Spleen (tissue), 11 donors: ENCODE measurements around the gene GMEB2. TPM values are rescaled to one million over a fixed set of nuclear protein-coding genes. Genes with fewer than 3 reads are reported as not detected.

ENCODE experiments used
- DNase-seq: peaks from one replicate; pipeline ENCODE4 v3.0.0-alpha.2; 2020
- H3K27ac ChIP-seq, 8 donors: fragments of 200-600 bp; sonication (generic) in 7 of 8; 1 replicate in 4 of 8; 2 replicates in 4 of 8; pipeline versions ENCODE4 v1.5.0 to v1.8.0; 2016 to 2021; ENCODE audit warnings: inconsistent platforms in 4 of 8, mild to moderate bottlenecking in 4 of 8, moderate library complexity in 1 of 8
- H3K27me3 ChIP-seq, 7 donors: fragments of 200-600 bp; sonication (generic) in 6 of 7; replicated peaks in 1 of 7; 1 replicate in 4 of 7; 2 replicates in 3 of 7; pipeline versions ENCODE4 v1.5.0 to v1.8.0; 2016 to 2021; ENCODE audit warnings: inconsistent platforms in 3 of 7, mild to moderate bottlenecking in 1 of 7
- H3K36me3 ChIP-seq, 6 donors: fragments of 200-600 bp; sonication (generic) in 5 of 6; 1 replicate in 4 of 6; 2 replicates in 2 of 6; pipeline versions ENCODE4 v1.5.0 to v1.8.0; 2016 to 2021; ENCODE audit warnings: inconsistent platforms in 2 of 6
- H3K4me1 ChIP-seq, 6 donors: fragments of 200-600 bp; sonication (generic) in 5 of 6; 1 replicate in 3 of 6; 2 replicates in 3 of 6; pipeline versions ENCODE4 v1.5.0 to v1.8.0; 2016 to 2021; ENCODE audit warnings: inconsistent platforms in 3 of 6
- H3K4me3 ChIP-seq, 8 donors: fragments of 200-600 bp; sonication (generic) in 7 of 8; 1 replicate in 4 of 8; 2 replicates in 4 of 8; pipeline versions ENCODE4 v1.5.0 to v1.8.0; 2016 to 2021; ENCODE audit warnings: inconsistent platforms in 4 of 8, mild to moderate bottlenecking in 4 of 8, moderate library complexity in 2 of 8
- H3K9me3 ChIP-seq, 8 donors: fragments of 200-600 bp; sonication (generic) in 7 of 8; 1 replicate in 4 of 8; 2 replicates in 4 of 8; pipeline versions ENCODE4 v1.5.0 to v1.8.0; 2016 to 2021; ENCODE audit warnings: inconsistent platforms in 4 of 8
- CTCF ChIP-seq, 11 experiments: fragments of 200-600 bp in 7 of 11; fragments of 450-650 bp in 4 of 11; sonication (generic) in 4 of 11; IDR thresholded peaks in 8 of 11; conservative IDR thresholded peaks in 3 of 11; 1 replicate in 7 of 11; 2 replicates in 4 of 11; pipeline versions ENCODE4 v1.4.0 to v1.8.0; 2016 to 2021; ENCODE audit warnings: antibody characterized with exemption in 11 of 11, inconsistent platforms in 4 of 11, mild to moderate bottlenecking in 1 of 11
- POLR2A ChIP-seq, 3 donors: fragments of 450-650 bp; IDR thresholded peaks; one replicate each; pipeline ENCODE4 v1.5.1; 2017; ENCODE audit warnings: antibody characterized with exemption in 3 of 3, mild to moderate bottlenecking in 1 of 3
- POLR2AphosphoS5 ChIP-seq, 3 donors: sonication (generic); formaldehyde crosslinking; IDR thresholded peaks; one replicate each; pipeline ENCODE4 v1.5.1; 2017; ENCODE audit warnings: antibody characterized with exemption in 3 of 3
- WGBS, 5 donors: extraction: QIAGEN DNeasy Blood & Tissue Kit in 3 of 5; methylation state at CpG; one replicate each; pipeline versions ENCODE4 v1.1.5 to v1.1.7; 2013 to 2018; 5-methylcytosine and 5-hydroxymethylcytosine counted together
- intact Hi-C: fragments of 100-400 bp; cut with DNase I; formaldehyde crosslinking; loops from one replicate; pipeline ENCODE4 v1.15.0; 2023; ENCODE audit warnings: low total_unique reads
- polyA plus RNA-seq, 3 donors: library from polyadenylated mRNA; stranded (reverse); fragments of 200-250 nt; gene quantifications; one replicate each; pipeline ENCODE4 v1.2.1, GENCODE V29; 2013
- total RNA-seq, 7 donors: library from RNA; depleted of rRNA in 3 of 7; stranded (reverse); fragments of >200 nt in 3 of 7; fragmentation: NEBNext Ultra II Directional in 4 of 7; extraction: Animal tissue kit (Norgen Biotek cat#: 25700) in 4 of 7; gene quantifications; one replicate each; pipeline versions ENCODE4 v1.1.0 to v1.2.1, GENCODE V29; 2016 to 2021
- donor health status: healthy with polysubstance abuse.
- donor health status: DM: no; HTN: no; CAD: no; lungs with moderate emphysema.
- donor health status: DM: no; HTN: no; CAD: no.
- donor health status: Bipolar disorder and iron deficiency.
- donor health status: healthy.
- donor health status: DM: no; HTN: no; CAD: no.
- donor health status: DM: yes; HTN: yes; CAD: no.

The GMEB2 gene
- total and polyA plus RNA-seq, 10 donors, result 8.6 to 15.0 (median 12.5) TPM

GRCh38 chr20:63551068-63551467, 75.8 kb downstream of the GMEB2 start:
- peaks cover 0 to 5% (median 0%) of the 10 kb centered on the region in 6 donors for H3K36me3 ChIP-seq
- intact Hi-C loops, result no loop called here
- no peak overlapping the region for H3K4me3 ChIP-seq
- H3K27me3 ChIP-seq, result peaks cover 0 to 69% (median 9%) of the 10 kb centered on the region in 7 donors
- TF ChIP-seq CTCF (IDR thresholded peaks at IDR 0.05 in 8 of 11, conservative IDR thresholded peaks at IDR 0.05 in 3 of 11) (no peak), POLR2A (IDR thresholded peaks at IDR 0.05) (no peak), POLR2AphosphoS5 (IDR thresholded peaks at IDR 0.05) (no peak)
- no peak overlapping the region for H3K27ac ChIP-seq
- 48 to 80% (median 65%) methylated on average over 9 of the region's 9 CpGs for WGBS, 5 donors
- H3K4me1 ChIP-seq, result peaks cover 16 to 85% (median 54%) of the 10 kb centered on the region in 6 donors
- DNase-seq, result no peak
- H3K9me3 ChIP-seq, result no peaks in the 10 kb centered on the region

GRCh38 chr20:63549679-63550282, 77.1 kb downstream of the GMEB2 start:
- intact Hi-C loops, result no loop called here
- Histone ChIP-seq H3K36me3 (no peaks in the 10 kb centered on the region), H3K27me3 (peaks cover 0 to 68% (median 9%) of the 10 kb centered on the region in 7 donors), H3K9me3 (no peaks in the 10 kb centered on the region), H3K4me3 (no peak overlapping the region), H3K4me1 (peaks cover 11 to 83% (median 58%) of the 10 kb centered on the region in 6 donors), H3K27ac (no peak overlapping the region)
- DNase-seq, result no peak
- TF ChIP-seq CTCF (IDR thresholded peaks at IDR 0.05 in 8 of 11, conservative IDR thresholded peaks at IDR 0.05 in 3 of 11), result no peak
- TF ChIP-seq POLR2A (IDR thresholded peaks at IDR 0.05), result no peak
- no peak for TF ChIP-seq POLR2AphosphoS5 (IDR thresholded peaks at IDR 0.05)
- 80 to 90% (median 84%) methylated on average over 18 of the region's 18 CpGs for WGBS, 5 donors

GRCh38 chr20:63549019-63549418, 77.9 kb downstream of the GMEB2 start:
- Histone ChIP-seq H3K27me3 (peaks cover 0 to 60% (median 9%) of the 10 kb centered on the region in 7 donors), H3K4me1 (peaks cover 10 to 78% (median 50%) of the 10 kb centered on the region in 6 donors), H3K36me3 (no peaks in the 10 kb centered on the region), H3K4me3 (no peak overlapping the region), H3K9me3 (no peaks in the 10 kb centered on the region), H3K27ac (no peak overlapping the region)
- no peak for TF ChIP-seq POLR2AphosphoS5 (IDR thresholded peaks at IDR 0.05)
- no peak for TF ChIP-seq CTCF (IDR thresholded peaks at IDR 0.05 in 8 of 11, conservative IDR thresholded peaks at IDR 0.05 in 3 of 11)
- TF ChIP-seq POLR2A (IDR thresholded peaks at IDR 0.05), result no peak
- WGBS, 5 donors, result 23 to 52% (median 36%) methylated on average over 4 to 17 of the region's 25 CpGs
- no peak for DNase-seq
- intact Hi-C loops, result no loop called here

GRCh38 chr20:63548542-63548941, 78.4 kb downstream of the GMEB2 start:
- Histone ChIP-seq H3K27ac (no peak overlapping the region), H3K4me3 (no peak overlapping the region), H3K36me3 (no peaks in the 10 kb centered on the region), H3K4me1 (peaks cover 10 to 78% (median 46%) of the 10 kb centered on the region in 6 donors), H3K27me3 (peaks cover 0 to 56% (median 4%) of the 10 kb centered on the region in 7 donors), H3K9me3 (no peaks in the 10 kb centered on the region)
- 51 to 57% (median 55%) methylated on average over 9 to 11 of the region's 11 CpGs for WGBS, 5 donors
- no peak for DNase-seq
- intact Hi-C loops, result no loop called here
- TF ChIP-seq POLR2A (IDR thresholded peaks at IDR 0.05) (no peak), CTCF (IDR thresholded peaks at IDR 0.05 in 8 of 11, conservative IDR thresholded peaks at IDR 0.05 in 3 of 11) (no peak), POLR2AphosphoS5 (IDR thresholded peaks at IDR 0.05) (no peak)
